ENCODE measurements around the gene ODF4.

GRCh38 chr17:8341456-8341855, 1.8 kb downstream of the ODF4 start:
- TF ChIP-seq ZBTB1 (CRISPR knock-in tag; IDR thresholded peaks at IDR 0.05; ENCODE audit: borderline replicate concordance): no peak
- TF ChIP-seq SMC3 (IDR thresholded peaks at IDR 0.05; ENCODE audit: low read length): no peak
- TF ChIP-seq ZNF691 (CRISPR knock-in tag; IDR thresholded peaks at IDR 0.05; ENCODE audit: borderline replicate concordance, low read depth): no peak
- no peak for TF ChIP-seq ZNF609 (CRISPR knock-in tag; IDR thresholded peaks at IDR 0.05; ENCODE audit: borderline replicate concordance)
- no peak for TF ChIP-seq ADNP (CRISPR knock-in tag; IDR thresholded peaks at IDR 0.05)
- TF ChIP-seq TAF1 (CRISPR knock-in tag; IDR thresholded peaks at IDR 0.05): no peak
- no peak for TF ChIP-seq STAG1 (CRISPR knock-in tag; IDR thresholded peaks at IDR 0.05)
- no peak for TF ChIP-seq CTCF (CRISPR knock-in tag; IDR thresholded peaks at IDR 0.05)
